Osteocyte (in vitro differentiated cells): ENCODE measurements around the gene SUPT16H. TPM values are rescaled to one million over a fixed set of nuclear protein-coding genes. Genes with fewer than 3 reads are reported as not detected.

Experiments used
- DNase-seq: peaks from one replicate; pipeline ENCODE4 v3.0.0; 2021; ENCODE audit warnings: mixed read lengths; ENCODE audit not compliant: unreplicated experiment; ENCODE audit errors: extremely low spot score
- H3K27ac Mint-ChIP-seq: one replicate; pipeline ENCODE4 v1.8.0; 2021; ENCODE audit warnings: mild to moderate bottlenecking, mixed read lengths; ENCODE audit not compliant: unreplicated experiment
- H3K27me3 Mint-ChIP-seq: one replicate; pipeline ENCODE4 v1.8.0; 2021; ENCODE audit warnings: mixed read lengths; ENCODE audit not compliant: unreplicated experiment
- H3K36me3 Mint-ChIP-seq: one replicate; pipeline ENCODE4 v1.8.0; 2021; ENCODE audit warnings: mixed read lengths; ENCODE audit not compliant: unreplicated experiment
- H3K4me1 Mint-ChIP-seq: one replicate; pipeline ENCODE4 v1.8.0; 2021; ENCODE audit warnings: mixed read lengths; ENCODE audit not compliant: unreplicated experiment
- H3K4me3 Mint-ChIP-seq: one replicate; pipeline ENCODE4 v1.8.0; 2021; ENCODE audit warnings: mild to moderate bottlenecking, moderate library complexity, mixed read lengths; ENCODE audit not compliant: unreplicated experiment
- H3K9me3 Mint-ChIP-seq: one replicate; pipeline ENCODE4 v1.8.0; 2021; ENCODE audit warnings: mixed read lengths; ENCODE audit not compliant: unreplicated experiment
- total RNA-seq: library from RNA; stranded (reverse); gene quantifications from 2 replicates; pipeline ENCODE4 v1.2.1, GENCODE V29; 2021
- TF ChIP-seq, protein P1 (sequence below): fragments of 200-600 bp; sonication (generic); IDR thresholded peaks from 2 replicates; pipeline ENCODE4 v1.5.0; 2021; ENCODE audit warnings: antibody characterized with exemption, mild to moderate bottlenecking, moderate library complexity

SUPT16H gene
- total RNA-seq, 1 donor from 2014 or later: 82.5 TPM

DNA sequence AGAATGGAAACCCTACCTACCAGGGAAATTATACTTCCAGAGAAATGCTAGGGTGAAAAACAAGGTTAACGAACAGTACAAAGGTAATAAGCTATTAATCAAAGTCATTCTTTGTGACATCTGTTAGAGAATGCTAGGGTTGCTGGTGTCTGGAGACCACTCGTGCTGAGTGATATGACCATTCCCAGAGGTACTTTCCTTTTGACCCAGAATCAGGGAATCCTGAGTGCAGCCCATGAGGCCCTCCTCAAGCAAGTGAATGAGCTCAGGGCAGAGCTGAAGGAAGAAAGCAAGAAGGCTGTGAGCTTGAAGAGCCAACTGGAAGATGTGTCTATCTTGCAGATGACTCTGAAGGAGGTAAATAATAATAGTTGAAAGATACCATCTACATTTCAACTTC lies 72.2 kb downstream of the SUPT16H start:
- no peak overlapping the region for H3K27ac Mint-ChIP-seq
- TF ChIP-seq, protein P1, sequence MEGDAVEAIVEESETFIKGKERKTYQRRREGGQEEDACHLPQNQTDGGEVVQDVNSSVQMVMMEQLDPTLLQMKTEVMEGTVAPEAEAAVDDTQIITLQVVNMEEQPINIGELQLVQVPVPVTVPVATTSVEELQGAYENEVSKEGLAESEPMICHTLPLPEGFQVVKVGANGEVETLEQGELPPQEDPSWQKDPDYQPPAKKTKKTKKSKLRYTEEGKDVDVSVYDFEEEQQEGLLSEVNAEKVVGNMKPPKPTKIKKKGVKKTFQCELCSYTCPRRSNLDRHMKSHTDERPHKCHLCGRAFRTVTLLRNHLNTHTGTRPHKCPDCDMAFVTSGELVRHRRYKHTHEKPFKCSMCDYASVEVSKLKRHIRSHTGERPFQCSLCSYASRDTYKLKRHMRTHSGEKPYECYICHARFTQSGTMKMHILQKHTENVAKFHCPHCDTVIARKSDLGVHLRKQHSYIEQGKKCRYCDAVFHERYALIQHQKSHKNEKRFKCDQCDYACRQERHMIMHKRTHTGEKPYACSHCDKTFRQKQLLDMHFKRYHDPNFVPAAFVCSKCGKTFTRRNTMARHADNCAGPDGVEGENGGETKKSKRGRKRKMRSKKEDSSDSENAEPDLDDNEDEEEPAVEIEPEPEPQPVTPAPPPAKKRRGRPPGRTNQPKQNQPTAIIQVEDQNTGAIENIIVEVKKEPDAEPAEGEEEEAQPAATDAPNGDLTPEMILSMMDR: no peak
- H3K9me3 Mint-ChIP-seq: no peaks in the 10 kb centered on the region
- H3K27me3 Mint-ChIP-seq: peaks cover 55% of the 10 kb centered on the region
- no peaks in the 10 kb centered on the region for H3K36me3 Mint-ChIP-seq
- H3K4me1 Mint-ChIP-seq: peaks cover 5% of the 10 kb centered on the region
- no peak overlapping the region for H3K4me3 Mint-ChIP-seq
- no peak for DNase-seq

DNA sequence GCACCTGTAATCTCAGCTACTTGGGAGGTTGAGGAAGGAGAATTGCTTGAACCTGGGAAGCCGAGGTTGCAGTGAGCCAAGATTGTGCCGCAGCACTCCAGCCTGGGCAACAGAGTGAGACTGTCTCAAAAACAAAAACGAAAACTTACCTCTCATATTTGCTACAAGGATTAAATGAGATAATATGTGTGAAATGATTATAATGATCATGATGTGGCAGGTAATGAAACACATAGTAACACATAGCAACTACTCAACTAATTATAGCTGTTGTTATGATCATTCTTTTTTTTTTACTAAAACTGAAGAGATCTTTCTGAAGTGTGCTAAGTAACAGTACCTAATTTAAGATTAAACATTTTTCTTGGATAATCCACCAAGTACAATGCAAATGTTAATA lies 73.9 kb downstream of the SUPT16H start:
- DNase-seq: no peak
- Mint-ChIP-seq H3K4me1 (peaks cover 5% of the 10 kb centered on the region), H3K4me3 (no peak overlapping the region), H3K27ac (no peak overlapping the region), H3K27me3 (peaks cover 59% of the 10 kb centered on the region), H3K9me3 (no peaks in the 10 kb centered on the region), H3K36me3 (no peaks in the 10 kb centered on the region)
- TF ChIP-seq, protein P1: no peak

- Mint-ChIP-seq H3K27me3 (peaks cover 63% of the 10 kb centered on the region), H3K27ac (no peak overlapping the region), H3K4me1 (peaks cover 5% of the 10 kb centered on the region), H3K9me3 (no peaks in the 10 kb centered on the region), H3K36me3 (no peaks in the 10 kb centered on the region), H3K4me3 (no peak overlapping the region)
- TF ChIP-seq, protein P1: no peak
- DNase-seq: no peak
These were observed 74.6 kb downstream of the SUPT16H start for GRCh38 chr14:21309238-21309636.

GRCh38 chr14:21308479-21309237 lies 75.2 kb downstream of the SUPT16H start:
- TF ChIP-seq, protein P1: no peak
- Mint-ChIP-seq H3K36me3 (no peaks in the 10 kb centered on the region), H3K27me3 (peaks cover 63% of the 10 kb centered on the region), H3K4me3 (peak overlapping the region; percentile 36), H3K9me3 (no peaks in the 10 kb centered on the region), H3K4me1 (peaks cover 5% of the 10 kb centered on the region), H3K27ac (no peak overlapping the region)
- no peak for DNase-seq

DNA sequence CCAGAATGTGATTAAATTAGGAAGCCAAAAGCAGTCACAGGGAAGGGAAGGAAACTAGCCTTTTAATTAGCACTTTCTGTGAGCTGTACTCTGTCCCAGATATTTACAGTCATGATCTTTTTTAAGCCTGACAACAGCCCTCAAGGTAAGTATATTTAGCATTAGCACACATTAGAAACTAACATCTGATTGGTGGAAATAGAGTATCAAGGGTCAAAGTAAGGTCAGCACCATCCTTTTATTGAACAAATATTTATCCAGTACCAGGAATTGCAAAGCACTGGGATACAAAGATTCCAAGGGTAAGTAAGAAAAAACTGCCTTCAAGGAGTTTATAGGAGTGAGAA lies 75.7 kb downstream of the SUPT16H start:
- Mint-ChIP-seq H3K4me1 (peaks cover 5% of the 10 kb centered on the region), H3K27me3 (peaks cover 63% of the 10 kb centered on the region), H3K27ac (no peak overlapping the region), H3K4me3 (no peak overlapping the region), H3K36me3 (no peaks in the 10 kb centered on the region), H3K9me3 (no peaks in the 10 kb centered on the region)
- DNase-seq: no peak
- TF ChIP-seq, protein P1: no peak
